Gastroesophageal sphincter (tissue), 3 donors: ENCODE data around the gene VSTM2B.

Source experiments
- CTCF ChIP-seq, 4 experiments: fragments of 200-600 bp in 2 of 4; fragments of 450-650 bp in 2 of 4; sonication (generic) in 1 of 4; IDR thresholded peaks; one replicate each; pipeline ENCODE4 v1.5.1; 2017 to 2019; ENCODE audit warnings: antibody characterized with exemption in 4 of 4, mild to moderate bottlenecking in 2 of 4, moderate library complexity in 2 of 4
- EP300 ChIP-seq: sonication (generic); formaldehyde crosslinking; IDR thresholded peaks from one replicate; pipeline ENCODE4 v1.6.1; 2017; ENCODE audit warnings: antibody characterized with exemption, mild to moderate bottlenecking
- POLR2A ChIP-seq, 2 donors: fragments of 450-650 bp; IDR thresholded peaks; one replicate each; pipeline ENCODE4 v1.6.1; 2017; ENCODE audit warnings: antibody characterized with exemption in 2 of 2, mild to moderate bottlenecking in 2 of 2, moderate library complexity in 1 of 2
- POLR2AphosphoS5 ChIP-seq: sonication (generic); formaldehyde crosslinking; IDR thresholded peaks from one replicate; pipeline ENCODE4 v1.6.1; 2017; ENCODE audit warnings: antibody characterized with exemption

- TF ChIP-seq CTCF (IDR thresholded peaks at IDR 0.05), result no peak
- no peak for TF ChIP-seq POLR2A (IDR thresholded peaks at IDR 0.05)
- no peak for TF ChIP-seq EP300
- no peak for TF ChIP-seq POLR2AphosphoS5
These were observed 45.3 kb upstream of the VSTM2B start for GRCh38 chr19:29480507-29480906.
